Trophoblast cell (in vitro differentiated cells and primary cell): Measurements from ENCODE around the gene EPHA4.

Experiments
- DNase-seq, 2 donors: peaks; one replicate each; pipeline ENCODE4 v3.0.0-alpha.2; 2016
- H2AFZ ChIP-seq: 2 replicates; pipeline ENCODE4 v1.6.1; 2013; ENCODE audit warnings: low read length, moderate library complexity, mild to moderate bottlenecking; ENCODE audit not compliant: insufficient read depth, poor library complexity
- H2AK5ac ChIP-seq: 2 replicates; pipeline ENCODE4 v1.6.1; 2013; ENCODE audit warnings: mild to moderate bottlenecking, low read length
- H2BK120ac ChIP-seq: 2 replicates; pipeline ENCODE4 v1.6.1; 2013; ENCODE audit warnings: low read length, mild to moderate bottlenecking, moderate library complexity; ENCODE audit not compliant: insufficient read depth, poor library complexity
- H2BK12ac ChIP-seq: 2 replicates; pipeline ENCODE4 v1.6.1; 2013; ENCODE audit warnings: mild to moderate bottlenecking, low read length, moderate library complexity
- H2BK5ac ChIP-seq: 2 replicates; pipeline ENCODE4 v1.6.1; 2013; ENCODE audit warnings: low read length, low read depth, moderate library complexity, mild to moderate bottlenecking; ENCODE audit not compliant: poor library complexity
- H3K14ac ChIP-seq: 2 replicates; pipeline ENCODE4 v1.6.1; 2013; ENCODE audit warnings: mild to moderate bottlenecking, low read length
- H3K18ac ChIP-seq: 2 replicates; pipeline ENCODE4 v1.6.1; 2013; ENCODE audit warnings: mild to moderate bottlenecking, low read length
- H3K23ac ChIP-seq: 2 replicates; pipeline ENCODE4 v1.6.1; 2013; ENCODE audit warnings: low read length
- H3K27ac ChIP-seq: 2 replicates; pipeline ENCODE4 v1.5.1; 2013; ENCODE audit warnings: low read depth, mild to moderate bottlenecking, inconsistent platforms, low read length, moderate library complexity
- H3K27me3 ChIP-seq: 2 replicates; pipeline ENCODE4 v1.6.1; 2013; ENCODE audit warnings: inconsistent platforms, mild to moderate bottlenecking, low read length, moderate library complexity; ENCODE audit not compliant: insufficient read depth
- H3K36me3 ChIP-seq, 2 experiments: 1 replicate in 1 of 2; 2 replicates in 1 of 2; pipeline ENCODE4 v1.6.1; 2013; ENCODE audit warnings: low read length in 2 of 2, mild to moderate bottlenecking in 2 of 2, moderate library complexity in 1 of 2; ENCODE audit not compliant: insufficient read depth in 2 of 2, control insufficient read depth in 1 of 2
- H3K4ac ChIP-seq: 2 replicates; pipeline ENCODE4 v1.6.1; 2013; ENCODE audit warnings: low read depth, mild to moderate bottlenecking, low read length, moderate library complexity
- H3K4me1 ChIP-seq, 2 experiments: 1 replicate in 1 of 2; 2 replicates in 1 of 2; pipeline ENCODE4 v1.6.1; 2013; ENCODE audit warnings: low read length in 2 of 2, mild to moderate bottlenecking in 2 of 2, moderate library complexity in 1 of 2; ENCODE audit not compliant: insufficient read depth in 2 of 2, control insufficient read depth in 1 of 2
- H3K4me2 ChIP-seq: 2 replicates; pipeline ENCODE4 v1.6.1; 2013; ENCODE audit warnings: inconsistent platforms, mild to moderate bottlenecking, low read length, moderate library complexity
- H3K4me3 ChIP-seq: 2 replicates; pipeline ENCODE4 v1.5.1; 2013; ENCODE audit warnings: mild to moderate bottlenecking, low read depth, low read length, inconsistent platforms
- H3K79me1 ChIP-seq: one replicate; pipeline ENCODE4 v1.6.1; 2013; ENCODE audit warnings: low read length
- H3K79me2 ChIP-seq: 2 replicates; pipeline ENCODE4 v1.6.1; 2013; ENCODE audit warnings: low read length, mild to moderate bottlenecking; ENCODE audit not compliant: control insufficient read depth, insufficient read depth, poor library complexity
- H3K9ac ChIP-seq: 2 replicates; pipeline ENCODE4 v1.6.1; 2013; ENCODE audit warnings: mild to moderate bottlenecking, low read length
- H3K9me3 ChIP-seq: 2 replicates; pipeline ENCODE4 v1.6.1; 2013; ENCODE audit warnings: low read depth, mild to moderate bottlenecking, control low read depth, inconsistent platforms, low read length; ENCODE audit not compliant: insufficient read depth
- H4K12ac ChIP-seq: 2 replicates; pipeline ENCODE4 v1.6.1; 2013; ENCODE audit warnings: low read depth, mild to moderate bottlenecking, low read length, moderate library complexity
- H4K8ac ChIP-seq: 2 replicates; pipeline ENCODE4 v1.6.1; 2013; ENCODE audit warnings: low read depth, mild to moderate bottlenecking, low read length, moderate library complexity
- H4K91ac ChIP-seq: one replicate; pipeline ENCODE4 v1.6.1; 2013; ENCODE audit warnings: low read depth, mild to moderate bottlenecking, low read length, moderate library complexity
- WGBS: extraction: QIAGEN DNeasy Blood & Tissue Kit; methylation state at CpG from one replicate; pipeline ENCODE4 v1.1.7; 2013; ENCODE audit warnings: missing lambda C conversion rate; ENCODE audit not compliant: insufficient read length, insufficient coverage; ENCODE audit errors: extremely low coverage; 5-methylcytosine and 5-hydroxymethylcytosine counted together

The EPHA4 gene

DNA sequence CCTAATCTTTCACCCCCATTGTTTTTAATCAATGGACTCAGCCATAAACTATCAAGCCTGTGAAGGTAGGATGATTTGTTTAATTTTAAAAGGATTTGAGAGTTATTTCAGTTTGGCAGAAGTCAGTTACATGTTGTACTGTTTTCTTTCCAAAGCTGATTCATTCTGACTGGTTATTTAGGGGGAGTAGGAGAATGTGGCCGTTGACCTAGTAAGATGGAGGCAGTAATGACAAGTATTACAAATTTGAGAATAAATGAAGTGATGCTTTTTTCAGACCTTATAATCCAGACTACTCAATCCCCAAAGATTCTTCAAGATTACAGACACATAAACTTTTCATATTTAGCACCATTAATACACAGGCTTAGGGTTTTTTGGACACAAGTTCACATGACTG lies 4.3 kb downstream of the EPHA4 start:
- no peak overlapping the region for H4K8ac ChIP-seq
- H2BK120ac ChIP-seq, result no peak overlapping the region
- peaks cover 0 to 5% of the 10 kb centered on the region in 2 experiments for H3K36me3 ChIP-seq
- H3K4me2 ChIP-seq, result no peak overlapping the region
- H3K79me1 ChIP-seq, result peaks cover 6% of the 10 kb centered on the region
- H2BK5ac ChIP-seq, result no peak overlapping the region
- H3K27ac ChIP-seq, result no peak overlapping the region
- no peak overlapping the region for H3K23ac ChIP-seq
- no peak overlapping the region for H3K4ac ChIP-seq
- H3K79me2 ChIP-seq, result no peaks in the 10 kb centered on the region
- no peak overlapping the region for H2BK12ac ChIP-seq
- H2AFZ ChIP-seq, result no peak overlapping the region
- DNase-seq, result no peak
- H3K18ac ChIP-seq, result no peak overlapping the region
- H2AK5ac ChIP-seq, result no peak overlapping the region
- no peak overlapping the region for H3K14ac ChIP-seq
- peaks cover 5% of the 10 kb centered on the region for H3K9me3 ChIP-seq
- WGBS, result no CpG with 5 or more reads among the region's 1 CpG
- peaks cover 4 to 11% of the 10 kb centered on the region in 2 experiments for H3K4me1 ChIP-seq
- no peak overlapping the region for H3K9ac ChIP-seq
- H3K27me3 ChIP-seq, result peaks cover 17% of the 10 kb centered on the region
- H3K4me3 ChIP-seq, result no peak overlapping the region
- no peak overlapping the region for H4K12ac ChIP-seq
- H4K91ac ChIP-seq, result no peak overlapping the region

GRCh38 chr2:221567231-221567760 lies 4.8 kb downstream of the EPHA4 start:
- Histone ChIP-seq H3K27ac (no peak overlapping the region), H2AK5ac (no peak overlapping the region), H3K79me1 (peaks cover 3% of the 10 kb centered on the region), H2BK12ac (no peak overlapping the region), H2BK5ac (no peak overlapping the region), H3K9me3 (peaks cover 5% of the 10 kb centered on the region), H4K91ac (no peak overlapping the region), H4K8ac (no peak overlapping the region), H2BK120ac (no peak overlapping the region), H3K79me2 (no peaks in the 10 kb centered on the region), H3K4me2 (no peak overlapping the region), H3K27me3 (peaks cover 17% of the 10 kb centered on the region), H3K4me3 (no peak overlapping the region), H4K12ac (no peak overlapping the region), H3K23ac (no peak overlapping the region), H2AFZ (no peak overlapping the region), H3K4me1 (peaks cover 4 to 11% of the 10 kb centered on the region in 2 experiments), H3K9ac (no peak overlapping the region), H3K18ac (no peak overlapping the region), H3K14ac (no peak overlapping the region), H3K36me3 (peaks cover 0 to 5% of the 10 kb centered on the region in 2 experiments), H3K4ac (no peak overlapping the region)
- DNase-seq, result no peak
- no CpG with 5 or more reads among the region's 3 CpGs for WGBS

DNA sequence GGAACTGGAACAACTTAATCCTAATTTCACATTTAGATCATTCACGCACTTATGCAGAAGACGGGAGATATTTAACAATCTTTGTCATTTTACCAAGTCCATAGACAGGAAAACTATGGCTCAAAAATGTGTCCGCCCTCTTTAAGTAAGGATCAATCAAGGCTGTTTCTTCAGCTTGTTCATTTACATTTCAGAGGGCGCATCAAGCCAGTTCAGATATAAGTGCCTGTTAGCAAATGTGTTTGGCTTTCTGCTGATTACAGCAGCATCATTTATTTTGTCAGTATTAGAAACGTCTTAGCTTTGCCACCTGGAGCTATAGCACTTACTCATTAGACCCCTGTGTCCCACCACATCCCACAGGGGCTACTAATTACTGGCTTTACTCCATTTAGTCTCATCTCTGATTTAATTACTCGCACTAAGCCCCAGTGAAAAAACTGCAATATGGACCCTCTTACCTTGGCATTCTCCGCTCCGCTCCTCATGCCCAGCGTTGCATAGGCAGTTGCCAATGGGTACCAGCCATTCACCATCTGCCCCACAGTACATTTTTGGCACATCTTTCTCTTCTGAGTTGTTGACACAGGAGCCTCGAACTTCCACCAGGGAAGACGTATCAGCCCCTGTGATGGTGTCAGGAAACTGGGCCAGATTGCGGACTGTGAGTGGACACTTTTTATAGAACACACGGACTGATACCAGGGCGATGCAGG lies 8.7 kb downstream of the EPHA4 start:
- Histone ChIP-seq H3K4me1 (no peaks in the 10 kb centered on the region), H3K9me3 (no peaks in the 10 kb centered on the region), H2AFZ (no peak overlapping the region), H3K23ac (no peak overlapping the region), H3K27ac (no peak overlapping the region), H3K79me2 (no peaks in the 10 kb centered on the region), H4K91ac (no peak overlapping the region), H3K4ac (no peak overlapping the region), H3K79me1 (no peaks in the 10 kb centered on the region), H3K27me3 (no peaks in the 10 kb centered on the region), H2BK12ac (no peak overlapping the region), H4K12ac (no peak overlapping the region), H4K8ac (no peak overlapping the region), H2BK120ac (no peak overlapping the region), H2AK5ac (no peak overlapping the region), H3K4me3 (no peak overlapping the region), H2BK5ac (no peak overlapping the region), H3K9ac (no peak overlapping the region), H3K14ac (no peak overlapping the region), H3K18ac (no peak overlapping the region), H3K36me3 (peaks cover 0 to 5% of the 10 kb centered on the region in 2 experiments), H3K4me2 (no peak overlapping the region)
- no peak for DNase-seq
- WGBS, result no CpG with 5 or more reads among the region's 14 CpGs

GRCh38 chr2:221562226-221562625 lies 9.9 kb downstream of the EPHA4 start:
- Histone ChIP-seq H2BK5ac (no peak overlapping the region), H3K27me3 (no peaks in the 10 kb centered on the region), H3K4me1 (no peaks in the 10 kb centered on the region), H3K79me1 (no peaks in the 10 kb centered on the region), H4K91ac (no peak overlapping the region), H3K79me2 (no peaks in the 10 kb centered on the region), H2BK120ac (no peak overlapping the region), H3K23ac (no peak overlapping the region), H3K9ac (no peak overlapping the region), H3K36me3 (peaks cover 0 to 5% of the 10 kb centered on the region in 2 experiments), H3K4ac (no peak overlapping the region), H2AFZ (no peak overlapping the region), H3K18ac (no peak overlapping the region), H3K14ac (no peak overlapping the region), H4K8ac (no peak overlapping the region), H3K27ac (no peak overlapping the region), H3K4me3 (no peak overlapping the region), H4K12ac (no peak overlapping the region), H2AK5ac (no peak overlapping the region), H2BK12ac (no peak overlapping the region), H3K9me3 (no peaks in the 10 kb centered on the region), H3K4me2 (no peak overlapping the region)
- no peak for DNase-seq
- no CpG with 5 or more reads among the region's 1 CpG for WGBS
